Astrocyte (in vitro differentiated cells and primary cell): Measurements from ENCODE around the gene KIZ. TPM values are rescaled to one million over a fixed set of nuclear protein-coding genes. Genes with fewer than 3 reads are reported as not detected.

Experiments
- DNase-seq: peaks from one replicate; pipeline ENCODE4 v3.0.0-alpha.2; 2010; ENCODE audit warnings: low read depth
- FAIRE-seq: peaks from 2 replicates; lab custom pipeline; 2011; peaks lifted over from hg19 to GRCh38; lab: Jason Lieb, UNC
- H2AFZ ChIP-seq: 2 replicates; pipeline ENCODE4 v1.6.0; 2012; ENCODE audit warnings: low read depth, low read length, inconsistent platforms
- H3K27ac ChIP-seq: 2 replicates; pipeline ENCODE4 v1.5.1; 2011; ENCODE audit warnings: low read depth, low read length, inconsistent platforms
- H3K27me3 ChIP-seq: 2 replicates; pipeline ENCODE4 v1.6.0; 2011; ENCODE audit warnings: low read length, inconsistent platforms; ENCODE audit not compliant: insufficient read depth
- H3K36me3 ChIP-seq: 2 replicates; pipeline ENCODE4 v1.5.1; 2011; ENCODE audit warnings: low read length, inconsistent platforms; ENCODE audit not compliant: insufficient read depth
- H3K4me1 ChIP-seq: 2 replicates; pipeline ENCODE4 v1.5.1; 2011; ENCODE audit warnings: low read length, inconsistent platforms; ENCODE audit not compliant: insufficient read depth
- H3K4me2 ChIP-seq: 2 replicates; pipeline ENCODE4 v1.6.0; 2012; ENCODE audit warnings: low read length, inconsistent platforms
- H3K4me3 ChIP-seq: 2 replicates; pipeline ENCODE4 v1.5.1; 2011; ENCODE audit warnings: low read depth, mild to moderate bottlenecking, low read length, inconsistent platforms; ENCODE audit not compliant: insufficient read depth
- H3K79me2 ChIP-seq: 2 replicates; pipeline ENCODE4 v1.6.0; 2012; ENCODE audit warnings: mild to moderate bottlenecking, low read length, inconsistent platforms; ENCODE audit not compliant: insufficient read depth
- H3K9ac ChIP-seq: 2 replicates; pipeline ENCODE4 v1.6.0; 2012; ENCODE audit warnings: mild to moderate bottlenecking, low read length, inconsistent platforms
- H3K9me3 ChIP-seq: 2 replicates; pipeline ENCODE4 v1.5.1; 2012; ENCODE audit warnings: low read depth, mild to moderate bottlenecking, low read length, inconsistent platforms; ENCODE audit not compliant: insufficient read depth
- H4K20me1 ChIP-seq: 2 replicates; pipeline ENCODE4 v1.6.0; 2012; ENCODE audit warnings: low read length, inconsistent platforms; ENCODE audit not compliant: insufficient read depth
- H3K27ac Mint-ChIP-seq: one replicate; pipeline ENCODE4 v1.8.0; 2021; ENCODE audit warnings: mild to moderate bottlenecking, mixed read lengths; ENCODE audit not compliant: unreplicated experiment
- H3K27me3 Mint-ChIP-seq: one replicate; pipeline ENCODE4 v1.8.0; 2021; ENCODE audit warnings: low read depth, mixed read lengths; ENCODE audit not compliant: unreplicated experiment
- H3K36me3 Mint-ChIP-seq: one replicate; pipeline ENCODE4 v1.8.0; 2021; ENCODE audit warnings: low read depth, mixed read lengths; ENCODE audit not compliant: unreplicated experiment
- H3K4me1 Mint-ChIP-seq: one replicate; pipeline ENCODE4 v1.8.0; 2021; ENCODE audit warnings: low read depth, mixed read lengths; ENCODE audit not compliant: unreplicated experiment
- H3K4me3 Mint-ChIP-seq: one replicate; pipeline ENCODE4 v1.8.0; 2021; ENCODE audit warnings: mild to moderate bottlenecking, moderate library complexity, mixed read lengths; ENCODE audit not compliant: unreplicated experiment
- H3K9me3 Mint-ChIP-seq: one replicate; pipeline ENCODE4 v1.8.0; 2021; ENCODE audit warnings: mild to moderate bottlenecking, mixed read lengths; ENCODE audit not compliant: unreplicated experiment
- EZH2 ChIP-seq: IDR thresholded peaks from 2 replicates; pipeline ENCODE4 v1.6.1; 2012; ENCODE audit warnings: mild to moderate bottlenecking, low read length, inconsistent platforms; ENCODE audit not compliant: insufficient read depth
- total RNA-seq: library from RNA; stranded (reverse); gene quantifications from 2 replicates; pipeline ENCODE4 v1.2.1, GENCODE V29; 2021
- TF ChIP-seq, protein P1 (sequence below): IDR thresholded peaks from 2 replicates; pipeline ENCODE4 v1.5.1; 2011; ENCODE audit warnings: low read depth, mild to moderate bottlenecking, inconsistent platforms, low read length, moderate library complexity; ENCODE audit not compliant: insufficient read depth

KIZ gene
- total RNA-seq, 1 donor from 2014 or later = 9.7 TPM

DNA sequence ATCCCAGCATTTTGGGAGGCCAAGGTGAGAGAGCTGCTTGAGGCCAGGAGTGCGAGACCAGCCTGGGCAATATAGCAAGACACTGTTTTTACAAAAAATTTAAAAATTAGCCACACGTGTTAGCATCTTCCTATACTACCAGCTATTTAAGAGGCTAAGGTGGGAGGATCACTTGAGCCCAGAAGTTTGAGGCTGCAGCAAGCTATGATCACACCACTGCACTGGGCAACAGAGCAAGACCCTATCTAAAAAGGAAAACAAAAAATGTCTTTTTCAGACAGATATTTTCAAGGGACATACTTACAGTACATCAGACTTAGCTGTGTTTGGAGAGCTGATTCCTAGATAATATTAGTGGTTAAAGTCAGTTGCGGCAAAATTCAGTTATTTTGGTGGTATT lies 104.3 kb downstream of the KIZ start:
- Histone ChIP-seq H3K27ac (no peak overlapping the region), H3K4me3 (no peak overlapping the region), H3K27me3 (no peaks in the 10 kb centered on the region), H3K9me3 (no peaks in the 10 kb centered on the region), H4K20me1 (no peaks in the 10 kb centered on the region), H3K36me3 (no peaks in the 10 kb centered on the region), H3K79me2 (no peaks in the 10 kb centered on the region), H2AFZ (no peak overlapping the region), H3K4me1 (no peaks in the 10 kb centered on the region), H3K9ac (no peak overlapping the region), H3K4me2 (no peak overlapping the region)
- Mint-ChIP-seq H3K4me3 (no peak overlapping the region), H3K27me3 (peaks cover 4% of the 10 kb centered on the region), H3K36me3 (no peaks in the 10 kb centered on the region), H3K27ac (no peak overlapping the region), H3K9me3 (no peaks in the 10 kb centered on the region), H3K4me1 (no peaks in the 10 kb centered on the region)
- FAIRE-seq (no peak), DNase-seq (no peak)
- TF ChIP-seq EZH2 = no peak
- TF ChIP-seq, protein P1, sequence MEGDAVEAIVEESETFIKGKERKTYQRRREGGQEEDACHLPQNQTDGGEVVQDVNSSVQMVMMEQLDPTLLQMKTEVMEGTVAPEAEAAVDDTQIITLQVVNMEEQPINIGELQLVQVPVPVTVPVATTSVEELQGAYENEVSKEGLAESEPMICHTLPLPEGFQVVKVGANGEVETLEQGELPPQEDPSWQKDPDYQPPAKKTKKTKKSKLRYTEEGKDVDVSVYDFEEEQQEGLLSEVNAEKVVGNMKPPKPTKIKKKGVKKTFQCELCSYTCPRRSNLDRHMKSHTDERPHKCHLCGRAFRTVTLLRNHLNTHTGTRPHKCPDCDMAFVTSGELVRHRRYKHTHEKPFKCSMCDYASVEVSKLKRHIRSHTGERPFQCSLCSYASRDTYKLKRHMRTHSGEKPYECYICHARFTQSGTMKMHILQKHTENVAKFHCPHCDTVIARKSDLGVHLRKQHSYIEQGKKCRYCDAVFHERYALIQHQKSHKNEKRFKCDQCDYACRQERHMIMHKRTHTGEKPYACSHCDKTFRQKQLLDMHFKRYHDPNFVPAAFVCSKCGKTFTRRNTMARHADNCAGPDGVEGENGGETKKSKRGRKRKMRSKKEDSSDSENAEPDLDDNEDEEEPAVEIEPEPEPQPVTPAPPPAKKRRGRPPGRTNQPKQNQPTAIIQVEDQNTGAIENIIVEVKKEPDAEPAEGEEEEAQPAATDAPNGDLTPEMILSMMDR = no peak

DNA sequence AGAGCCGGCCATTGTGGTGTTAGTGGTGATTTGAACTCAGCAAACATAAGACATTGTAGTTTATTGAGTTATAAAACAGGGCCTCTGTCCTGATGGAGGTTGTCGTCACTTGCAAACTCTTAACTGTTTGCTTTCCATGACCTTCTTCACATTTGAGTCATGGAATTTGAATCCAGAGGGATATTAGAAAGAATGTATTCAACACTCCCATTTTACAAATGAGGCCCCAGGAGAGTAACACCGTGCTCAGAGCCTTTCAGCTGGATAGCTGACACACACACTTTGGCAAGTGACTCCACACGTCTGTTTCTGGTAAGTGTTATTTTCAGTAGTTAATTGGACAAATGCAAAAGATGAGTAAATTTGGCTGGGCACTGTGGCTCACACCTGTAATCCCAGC lies 104.8 kb downstream of the KIZ start:
- H3K4me3 ChIP-seq = no peak overlapping the region
- Mint-ChIP-seq H3K4me3 (no peak overlapping the region), H3K9me3 (no peaks in the 10 kb centered on the region), H3K27ac (no peak overlapping the region), H3K4me1 (no peaks in the 10 kb centered on the region), H3K36me3 (no peaks in the 10 kb centered on the region), H3K27me3 (peaks cover 4% of the 10 kb centered on the region)
- DNase-seq = no peak
- no peaks in the 10 kb centered on the region for H3K4me1 ChIP-seq
- H3K79me2 ChIP-seq = no peaks in the 10 kb centered on the region
- no peaks in the 10 kb centered on the region for H3K27me3 ChIP-seq
- no peaks in the 10 kb centered on the region for H3K36me3 ChIP-seq
- no peak overlapping the region for H3K4me2 ChIP-seq
- no peak overlapping the region for H3K27ac ChIP-seq
- FAIRE-seq = no peak
- no peak overlapping the region for H3K9ac ChIP-seq
- no peaks in the 10 kb centered on the region for H4K20me1 ChIP-seq
- TF ChIP-seq, protein P1 = no peak
- no peak for TF ChIP-seq EZH2
- no peak overlapping the region for H2AFZ ChIP-seq
- no peaks in the 10 kb centered on the region for H3K9me3 ChIP-seq

DNA sequence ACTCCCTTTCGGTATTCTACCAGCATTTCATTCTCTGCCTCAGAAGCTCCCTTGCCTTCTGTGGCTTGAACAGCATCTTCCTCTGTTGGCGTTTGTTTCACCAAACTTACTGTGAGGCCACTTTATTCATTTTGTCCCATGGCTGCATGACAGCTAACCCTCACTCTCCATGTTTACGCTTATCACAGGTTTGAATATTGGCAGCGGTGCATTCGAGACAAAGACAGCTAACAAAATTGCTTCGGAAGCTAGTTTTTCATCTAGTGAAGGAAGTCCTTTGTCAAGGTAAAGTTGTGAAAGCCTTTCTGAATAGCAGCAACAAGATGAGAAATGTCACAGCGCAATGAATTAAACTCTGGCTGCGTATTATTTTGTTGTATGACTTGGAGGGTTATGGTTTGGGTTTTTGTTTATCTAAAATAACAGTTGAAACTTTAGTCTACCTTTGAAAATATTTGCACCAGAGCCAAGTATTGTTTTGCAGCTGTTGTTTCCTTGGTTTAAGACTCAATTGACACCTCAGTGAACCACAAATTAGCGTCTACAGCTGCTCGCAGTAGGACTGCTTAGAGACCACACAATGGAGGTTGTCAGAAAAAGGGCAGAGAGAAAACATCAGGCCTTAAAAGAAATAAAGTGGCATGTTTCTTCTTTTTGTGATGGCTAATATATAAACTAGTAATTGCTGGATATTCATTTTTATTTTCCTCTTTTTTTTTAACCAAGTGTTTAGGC lies 106.8 kb downstream of the KIZ start:
- Mint-ChIP-seq H3K4me1 (no peaks in the 10 kb centered on the region), H3K27me3 (peaks cover 4% of the 10 kb centered on the region), H3K9me3 (no peaks in the 10 kb centered on the region), H3K36me3 (no peaks in the 10 kb centered on the region), H3K4me3 (no peak overlapping the region), H3K27ac (no peak overlapping the region)
- Histone ChIP-seq H3K36me3 (no peaks in the 10 kb centered on the region), H3K9ac (no peak overlapping the region), H3K27ac (no peak overlapping the region), H3K9me3 (no peaks in the 10 kb centered on the region), H2AFZ (no peak overlapping the region), H3K27me3 (no peaks in the 10 kb centered on the region), H3K4me3 (no peak overlapping the region), H3K79me2 (no peaks in the 10 kb centered on the region), H3K4me1 (no peaks in the 10 kb centered on the region), H3K4me2 (no peak overlapping the region), H4K20me1 (no peaks in the 10 kb centered on the region)
- FAIRE-seq (no peak), DNase-seq (no peak)
- no peak for TF ChIP-seq EZH2
